ENCODE measurements around the gene APOL2.
"Not testable (repeated sequence)": the region's sequence is repeated elsewhere in the genome, so short reads cannot be mapped to it uniquely, and the experiment has no call there.

The APOL2 gene

DNA sequence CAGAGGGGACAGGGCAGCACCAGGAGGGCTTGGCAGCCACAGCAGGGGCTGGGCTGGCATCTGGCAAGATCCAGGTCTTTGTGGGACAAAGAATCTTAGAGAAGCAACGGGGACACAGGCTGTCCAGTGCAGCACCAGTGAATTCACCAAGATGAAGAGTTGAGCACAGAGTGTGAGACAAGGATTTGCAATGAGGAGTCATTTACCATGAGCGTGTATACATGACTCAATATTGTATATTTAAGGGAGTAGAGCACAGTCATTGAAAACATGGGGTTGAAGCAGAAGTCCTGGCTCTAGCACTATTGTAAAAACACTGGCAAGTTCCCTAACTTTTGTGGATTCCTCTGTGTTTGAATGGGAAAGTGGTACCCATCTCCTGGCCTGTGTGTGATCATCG lies 17.2 kb upstream of the APOL2 start:
- Histone ChIP-seq H3K36me3 (no peaks in the 10 kb centered on the region), H3K9me3 (ENCODE audit: severe bottlenecking) (no peaks in the 10 kb centered on the region), H3K27me3 (ENCODE audit: insufficient read depth, low read depth, severe bottlenecking) (no peaks in the 10 kb centered on the region), H3K27ac (no peak overlapping the region), H3K4me3 (ENCODE audit: low read depth, low read length) (no peak overlapping the region)
- DNase-seq, result no peak
- TF ChIP-seq, protein P1, sequence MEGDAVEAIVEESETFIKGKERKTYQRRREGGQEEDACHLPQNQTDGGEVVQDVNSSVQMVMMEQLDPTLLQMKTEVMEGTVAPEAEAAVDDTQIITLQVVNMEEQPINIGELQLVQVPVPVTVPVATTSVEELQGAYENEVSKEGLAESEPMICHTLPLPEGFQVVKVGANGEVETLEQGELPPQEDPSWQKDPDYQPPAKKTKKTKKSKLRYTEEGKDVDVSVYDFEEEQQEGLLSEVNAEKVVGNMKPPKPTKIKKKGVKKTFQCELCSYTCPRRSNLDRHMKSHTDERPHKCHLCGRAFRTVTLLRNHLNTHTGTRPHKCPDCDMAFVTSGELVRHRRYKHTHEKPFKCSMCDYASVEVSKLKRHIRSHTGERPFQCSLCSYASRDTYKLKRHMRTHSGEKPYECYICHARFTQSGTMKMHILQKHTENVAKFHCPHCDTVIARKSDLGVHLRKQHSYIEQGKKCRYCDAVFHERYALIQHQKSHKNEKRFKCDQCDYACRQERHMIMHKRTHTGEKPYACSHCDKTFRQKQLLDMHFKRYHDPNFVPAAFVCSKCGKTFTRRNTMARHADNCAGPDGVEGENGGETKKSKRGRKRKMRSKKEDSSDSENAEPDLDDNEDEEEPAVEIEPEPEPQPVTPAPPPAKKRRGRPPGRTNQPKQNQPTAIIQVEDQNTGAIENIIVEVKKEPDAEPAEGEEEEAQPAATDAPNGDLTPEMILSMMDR (IDR thresholded peaks at IDR 0.05; ENCODE audit: low read depth, low read length), result no peak

DNA sequence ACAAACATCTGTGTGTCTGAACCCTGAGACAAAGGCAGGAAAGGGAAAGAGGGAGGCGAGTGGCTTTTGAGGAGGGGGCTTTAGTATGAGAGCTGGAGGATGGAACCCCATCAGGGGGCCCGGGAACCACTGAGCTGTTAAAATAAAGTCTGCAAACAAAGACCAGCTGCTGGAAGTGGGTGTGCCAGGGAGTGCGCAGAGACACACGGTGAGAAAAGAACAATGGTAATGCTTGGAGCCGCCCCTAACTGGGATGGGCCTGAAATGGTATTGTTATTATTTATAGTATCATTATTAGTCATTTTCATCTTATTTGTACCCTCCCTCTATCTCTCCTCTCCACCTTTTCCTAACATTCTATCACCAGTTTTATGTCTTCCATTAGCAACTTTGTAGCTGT lies 16.2 kb upstream of the APOL2 start:
- H3K27ac ChIP-seq; DNase-seq; H3K4me3 ChIP-seq (ENCODE audit: low read depth, low read length); H3K36me3 ChIP-seq; H3K27me3 ChIP-seq (ENCODE audit: insufficient read depth, low read depth, severe bottlenecking); H3K9me3 ChIP-seq (ENCODE audit: severe bottlenecking): not testable (repeated sequence)

DNA sequence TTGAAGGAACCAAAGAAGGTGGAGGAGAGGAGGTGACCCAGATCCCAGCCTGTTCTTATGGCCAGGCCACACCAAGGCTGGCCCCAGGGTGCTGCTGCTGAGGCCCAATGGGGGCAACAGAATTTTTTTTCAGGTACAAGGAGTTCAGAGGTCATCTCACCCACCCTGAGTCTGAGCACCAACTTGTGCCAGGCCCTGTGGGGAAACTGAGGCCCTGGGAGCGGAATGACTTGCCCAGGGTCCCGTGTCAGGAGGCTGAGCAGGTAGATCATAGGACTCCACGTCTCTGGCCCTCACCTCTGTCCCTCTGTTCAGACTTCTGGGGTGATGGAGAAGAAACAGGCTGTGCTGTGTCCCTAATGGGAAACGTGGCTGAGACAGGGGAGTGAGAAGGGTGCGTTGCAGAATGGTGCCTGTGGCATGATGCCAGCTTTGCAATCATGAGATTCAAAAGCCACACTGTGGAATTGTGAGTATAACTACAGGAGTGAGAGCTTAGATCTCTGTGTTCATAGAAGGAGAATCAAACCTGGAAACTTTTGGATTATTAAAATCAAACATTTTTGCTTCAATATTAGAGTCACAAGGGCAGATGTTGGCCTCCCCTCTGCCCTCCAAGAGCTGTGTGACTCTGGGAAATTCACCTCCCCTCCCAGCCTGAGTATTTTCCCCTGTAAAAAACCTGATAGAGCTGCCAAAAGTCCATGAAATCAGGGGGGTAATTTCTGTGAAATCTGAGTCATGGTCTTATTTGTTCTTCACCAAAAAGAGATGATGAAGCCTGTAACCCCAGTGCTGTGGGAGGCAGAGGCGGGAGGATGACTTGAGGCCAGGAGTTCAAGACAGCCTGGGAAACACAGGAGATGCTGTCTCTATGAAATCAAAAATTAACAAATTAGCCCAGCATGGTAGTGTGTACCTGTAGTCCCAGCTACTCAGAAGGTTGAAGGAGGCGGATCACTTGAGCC lies 14.5 kb upstream of the APOL2 start:
- H3K9me3 ChIP-seq (ENCODE audit: severe bottlenecking), result peaks cover 2% of the 10 kb centered on the region
- H3K4me3 ChIP-seq (ENCODE audit: low read depth, low read length), result no peak overlapping the region
- H3K27ac ChIP-seq, result no peak overlapping the region
- TF ChIP-seq, protein P1 (IDR thresholded peaks at IDR 0.05; ENCODE audit: low read depth, low read length), result no peak
- H3K27me3 ChIP-seq (ENCODE audit: insufficient read depth, low read depth, severe bottlenecking), result no peaks in the 10 kb centered on the region
- H3K36me3 ChIP-seq, result no peaks in the 10 kb centered on the region
- DNase-seq, result no peak

DNA sequence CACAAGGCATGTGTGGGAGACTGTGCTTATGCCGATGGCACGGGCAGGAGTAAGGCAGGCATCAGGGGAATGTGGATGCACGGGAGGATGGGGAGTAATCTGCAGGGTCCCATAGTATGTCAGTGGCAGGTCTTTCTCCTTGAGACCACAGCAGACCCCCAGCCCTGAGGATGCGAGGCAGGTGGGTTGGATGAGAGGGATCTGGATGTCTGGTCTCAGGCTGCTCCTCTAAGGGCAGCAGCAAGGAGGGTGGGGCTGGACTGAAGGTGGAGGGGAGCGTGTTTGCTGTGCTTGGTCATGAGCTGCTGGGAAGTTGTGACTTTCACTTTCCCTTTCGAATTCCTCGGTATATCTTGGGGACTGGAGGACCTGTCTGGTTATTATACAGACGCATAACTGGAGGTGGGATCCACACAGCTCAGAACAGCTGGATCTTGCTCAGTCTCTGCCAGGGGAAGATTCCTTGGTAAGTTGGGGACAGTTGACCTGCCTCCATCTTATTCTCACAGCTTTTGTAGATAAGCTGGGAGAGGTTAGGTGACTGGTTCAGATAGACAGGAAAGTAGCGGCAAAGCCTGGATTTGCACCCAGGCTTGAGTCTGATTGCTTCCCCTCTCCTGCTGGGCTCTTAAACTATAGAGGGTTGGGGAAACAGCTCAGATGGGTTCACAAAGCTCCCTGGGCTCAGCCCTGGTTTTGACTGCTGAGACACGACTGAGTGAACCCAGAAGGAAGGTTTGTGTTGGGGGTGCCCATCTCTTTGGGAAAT lies 13.6 kb upstream of the APOL2 start, which contains the start of gene APOL1:
TSS of gene APOL1 (plus strand) at position 380 of the 769 bp plus-strand sequence. CDS start 1,823 bp downstream, outside the sequence.
- no peaks in the 10 kb centered on the region for H3K36me3 ChIP-seq
- no peak within 1 kb of the TSS for H3K27ac ChIP-seq
- no peak within 1 kb of the TSS for H3K4me3 ChIP-seq (ENCODE audit: low read depth, low read length)
- H3K9me3 ChIP-seq (ENCODE audit: severe bottlenecking), result peaks cover 2% of the 10 kb centered on the region
- DNase-seq, result no peak
- no peaks in the 10 kb centered on the region for H3K27me3 ChIP-seq (ENCODE audit: insufficient read depth, low read depth, severe bottlenecking)
- TF ChIP-seq, protein P1 (IDR thresholded peaks at IDR 0.05; ENCODE audit: low read depth, low read length), result no peak

DNA sequence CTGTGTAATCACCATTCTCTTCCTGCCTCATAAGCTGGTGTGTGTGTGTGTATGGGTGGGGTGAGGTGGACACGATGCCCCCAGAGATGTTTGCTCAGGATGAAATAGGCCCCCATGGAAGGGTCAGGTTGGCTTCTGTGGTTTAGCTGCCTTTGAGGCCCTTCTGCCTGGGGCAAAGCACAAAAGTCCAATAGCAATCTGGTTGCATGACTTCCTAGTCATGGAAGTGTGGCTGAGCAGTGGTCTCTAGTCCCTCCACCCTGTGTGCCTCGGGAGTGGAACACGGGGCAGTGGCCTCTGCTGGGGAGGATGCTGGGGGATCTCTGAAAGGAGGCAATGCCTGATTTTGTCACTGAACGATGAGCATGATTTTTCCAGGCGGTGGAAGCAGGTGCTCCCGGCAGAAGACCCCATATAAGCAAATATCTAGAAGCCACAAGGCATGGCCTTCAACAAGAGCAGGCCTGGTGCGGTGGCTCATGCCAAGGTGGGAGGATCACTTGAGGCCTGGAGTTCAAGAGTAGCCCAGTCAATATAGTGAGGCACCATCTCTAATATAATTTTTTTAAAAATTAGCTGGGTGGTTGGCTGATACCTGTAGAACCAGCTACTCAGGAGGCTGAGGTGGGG lies 12.8 kb upstream of the APOL2 start:
- H3K27me3 ChIP-seq (ENCODE audit: insufficient read depth, low read depth, severe bottlenecking); H3K36me3 ChIP-seq; H3K4me3 ChIP-seq (ENCODE audit: low read depth, low read length); H3K27ac ChIP-seq; H3K9me3 ChIP-seq (ENCODE audit: severe bottlenecking); DNase-seq: not testable (repeated sequence)

DNA sequence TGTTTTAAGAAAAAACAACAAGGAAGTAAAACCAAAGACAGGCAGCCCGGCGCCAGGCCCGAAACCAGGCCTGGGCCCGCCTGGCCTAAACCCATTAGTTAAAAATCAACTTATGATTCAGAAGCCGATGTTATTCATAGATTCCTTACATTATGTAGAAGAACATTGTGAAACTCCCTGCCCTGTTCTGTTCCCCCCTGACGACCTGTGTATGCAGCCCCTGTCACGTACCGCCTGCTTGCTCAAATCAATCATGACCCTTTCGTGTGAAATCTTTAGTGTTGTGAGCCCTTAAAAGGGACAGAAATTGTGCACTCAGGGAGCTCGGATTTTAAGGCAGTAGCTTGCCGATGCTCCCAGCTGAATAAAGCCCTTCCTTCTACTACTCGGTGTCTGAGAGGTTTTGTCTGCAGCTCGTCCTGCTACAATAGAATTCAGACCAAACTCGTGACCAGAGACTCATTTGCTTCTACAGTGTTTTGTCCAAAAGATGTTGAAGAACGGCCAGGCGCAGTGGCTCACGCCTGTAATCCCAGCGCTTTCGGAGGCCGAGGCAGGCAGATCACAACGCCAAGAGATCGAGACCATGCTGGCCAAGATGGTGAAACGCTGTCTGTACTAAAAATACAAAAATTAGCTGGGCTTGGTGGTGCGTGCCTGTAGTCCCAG lies 11.1 kb upstream of the APOL2 start:
- DNase-seq; H3K4me3 ChIP-seq (ENCODE audit: low read depth, low read length); H3K9me3 ChIP-seq (ENCODE audit: severe bottlenecking); H3K36me3 ChIP-seq; H3K27ac ChIP-seq; H3K27me3 ChIP-seq (ENCODE audit: insufficient read depth, low read depth, severe bottlenecking): not testable (repeated sequence)

All from WERI-Rb-1 (cell line).